ENCODE measurements around the gene SPACA1. TPM values are rescaled to one million over a fixed set of nuclear protein-coding genes. Genes with fewer than 3 reads are reported as not detected.

Gene SPACA1
- total RNA-seq, 6 experiments from 2014 or later, result not detected

- H3K27ac ChIP-seq, result no peak overlapping the region
- no peaks in the 10 kb centered on the region for H3K4me1 ChIP-seq
- no peak for ATAC-seq
- H3K9me3 ChIP-seq, result no peaks in the 10 kb centered on the region
- TF ChIP-seq POLR2A (IDR thresholded peaks at IDR 0.05), result no peak
- TF ChIP-seq CTCF (IDR thresholded peaks at IDR 0.05), result no peak
- H3K36me3 ChIP-seq, result no peaks in the 10 kb centered on the region
- no peaks in the 10 kb centered on the region for H3K27me3 ChIP-seq
- no peak overlapping the region for H3K4me3 ChIP-seq
- no peak for DNase-seq
- 51% methylated on average over 4 of the region's 4 CpGs for WGBS (ENCODE audit: insufficient coverage, low coverage, low lambda C conversion rate, missing lambda C conversion rate)
- intact Hi-C loops (cut with DNase I), result no loop called here
Observed at GRCh38 chr6:88050140-88050818, 2.6 kb downstream of the SPACA1 start.

GRCh38 chr6:88059191-88059590 lies 11.6 kb downstream of the SPACA1 start:
- no peaks in the 10 kb centered on the region for H3K36me3 ChIP-seq
- TF ChIP-seq POLR2A (IDR thresholded peaks at IDR 0.05), result no peak
- TF ChIP-seq CTCF (IDR thresholded peaks at IDR 0.05), result no peak
- H3K9me3 ChIP-seq, result no peaks in the 10 kb centered on the region
- ATAC-seq (no peak), DNase-seq (no peak)
- no peaks in the 10 kb centered on the region for H3K27me3 ChIP-seq
- WGBS (ENCODE audit: insufficient coverage, low coverage, low lambda C conversion rate, missing lambda C conversion rate), result 61% methylated on average over 3 of the region's 3 CpGs
- intact Hi-C loops (cut with DNase I), result no loop called here
- H3K27ac ChIP-seq, result no peak overlapping the region
- H3K4me3 ChIP-seq, result no peak overlapping the region
- no peaks in the 10 kb centered on the region for H3K4me1 ChIP-seq

- no peak overlapping the region for H3K27ac ChIP-seq
- H3K27me3 ChIP-seq, result no peaks in the 10 kb centered on the region
- DNase-seq (no peak), ATAC-seq (no peak)
- no peaks in the 10 kb centered on the region for H3K9me3 ChIP-seq
- no peaks in the 10 kb centered on the region for H3K4me1 ChIP-seq
- TF ChIP-seq POLR2A (IDR thresholded peaks at IDR 0.05) (no peak), CTCF (IDR thresholded peaks at IDR 0.05) (no peak)
- intact Hi-C loops (cut with DNase I), result no loop called here
- 75% methylated on average over 1 of the region's 1 CpG for WGBS (ENCODE audit: insufficient coverage, low coverage, low lambda C conversion rate, missing lambda C conversion rate)
- no peaks in the 10 kb centered on the region for H3K36me3 ChIP-seq
- H3K4me3 ChIP-seq, result no peak overlapping the region
Observed at GRCh38 chr6:88062376-88062775, 14.7 kb downstream of the SPACA1 start.

GRCh38 chr6:88072462-88072861 lies 24.8 kb downstream of the SPACA1 start:
- Histone ChIP-seq H3K4me3 (no peak overlapping the region), H3K27ac (no peak overlapping the region), H3K36me3 (no peaks in the 10 kb centered on the region), H3K27me3 (no peaks in the 10 kb centered on the region), H3K9me3 (no peaks in the 10 kb centered on the region), H3K4me1 (no peaks in the 10 kb centered on the region)
- DNase-seq, result no peak
- no peak for TF ChIP-seq CTCF (IDR thresholded peaks at IDR 0.05)
- TF ChIP-seq POLR2A (IDR thresholded peaks at IDR 0.05), result no peak
- 73% methylated on average over 1 of the region's 1 CpG for WGBS (ENCODE audit: insufficient coverage, low coverage, low lambda C conversion rate, missing lambda C conversion rate)
- intact Hi-C loops (cut with DNase I), result no loop called here
- peak in 1 of 4 donors; percentile 24 for ATAC-seq
